Measurements from ENCODE around the gene MAP1A. TPM values are rescaled to one million over a fixed set of nuclear protein-coding genes. Genes with fewer than 3 reads are reported as not detected.

Gene MAP1A
- total RNA-seq, 1 experiment from 2014 or later = 1.9 TPM

- no TSS peak for BruUV-seq (replicated peaks)
- POLR2A ChIA-PET = interaction anchor here (0.8 to 1.7 kb wide), 2 partner anchors 17 to 1379 kb away, joined by 3 to 8 read pairs; partner anchors contain the start of gene TP53BP1
- peak overlapping the region; percentile 73; the same call in 1 of the 2 replicates for H3K27ac ChIP-seq (ENCODE audit: low read depth, low read length)
- H3K9me2 ChIP-seq (ENCODE audit: insufficient read depth) = no peaks in the 10 kb centered on the region
- H3K79me2 ChIP-seq (ENCODE audit: insufficient read depth, low read length) = no peaks in the 10 kb centered on the region
- TF ChIP-seq CEBPB (IDR thresholded peaks at IDR 0.05; ENCODE audit: low read depth) = no peak
- TF ChIP-seq FOSL1 (IDR thresholded peaks at IDR 0.05; ENCODE audit: low read depth) = no peak
- no peak for TF ChIP-seq CBX3 (IDR thresholded peaks at IDR 0.05; ENCODE audit: low read depth)
- TF ChIP-seq SRF (IDR thresholded peaks at IDR 0.05; ENCODE audit: low read depth) = no peak
- no peak for TF ChIP-seq REST (IDR thresholded peaks at IDR 0.05; ENCODE audit: low read depth)
- no peak for TF ChIP-seq ZBTB33 (IDR thresholded peaks at IDR 0.05; ENCODE audit: extremely low read depth, insufficient replicate concordance, low read length)
- no peak for TF ChIP-seq SIN3A (IDR thresholded peaks at IDR 0.05; ENCODE audit: low read depth)
- no peak for TF ChIP-seq JUND (IDR thresholded peaks at IDR 0.05)
- no peak for TF ChIP-seq ZNF274 (IDR thresholded peaks at IDR 0.05; ENCODE audit: low read depth, low read length)
- TF ChIP-seq EZH2 (IDR thresholded peaks at IDR 0.05) = no peak
- TF ChIP-seq ELF1 (IDR thresholded peaks at IDR 0.05; ENCODE audit: borderline replicate concordance, low read depth) = no peak
- TF ChIP-seq POLR2AphosphoS5 (IDR thresholded peaks at IDR 0.05; ENCODE audit: low read depth, low read length) = no peak
- TF ChIP-seq EGR1 (IDR thresholded peaks at IDR 0.05; ENCODE audit: low read depth) = no peak
- no peak for TF ChIP-seq MAX (IDR thresholded peaks at IDR 0.05)
- TF ChIP-seq CTCF (IDR thresholded peaks at IDR 0.05 in 2 of 3, conservative IDR thresholded peaks at IDR 0.05 in 1 of 3; ENCODE audit: borderline replicate concordance in 1 of 3, insufficient read depth in 1 of 3, low read depth in 2 of 3, low read length in 2 of 3) = no peak
- TF ChIP-seq TCF7L2 (IDR thresholded peaks at IDR 0.05; ENCODE audit: borderline replicate concordance, extremely low read depth, insufficient read depth, insufficient read length) = no peak
- no peak for TF ChIP-seq SP1 (IDR thresholded peaks at IDR 0.05; ENCODE audit: low read depth)
- no peak for TF ChIP-seq POLR2A (IDR thresholded peaks at IDR 0.05; ENCODE audit: borderline replicate concordance, extremely low read depth, insufficient read depth, insufficient read length)
- TF ChIP-seq EZH2phosphoT487 (IDR thresholded peaks at IDR 0.05; ENCODE audit: borderline replicate concordance) = no peak
- H3K4me1 ChIP-seq (ENCODE audit: control insufficient read depth in 1 of 2, insufficient read depth in 2 of 2, low read length in 2 of 2) = peaks cover 21 to 25% of the 10 kb centered on the region in 2 experiments
- peak overlapping the region; percentile 81 for H3K9ac ChIP-seq (ENCODE audit: low read length)
- peak overlapping the region; percentile 99 for H3K4me2 ChIP-seq (ENCODE audit: low read length)
- H3K27me3 ChIP-seq (ENCODE audit: insufficient read depth, low read length) = no peaks in the 10 kb centered on the region
- H3K36me3 ChIP-seq (ENCODE audit: control insufficient read depth in 1 of 2, insufficient read depth in 2 of 2, low read length in 2 of 2) = no peaks in the 10 kb centered on the region
- CTCF ChIA-PET = interaction anchor here (1.0 kb wide), 1 partner anchor 14 kb away, joined by 3 read pairs; no protein-coding TSS in a partner anchor
- RAD21 ChIA-PET (ENCODE audit: low non-redundant PET in 1 of 2, low total read pairs in 2 of 2, uncharacterized antibody in 2 of 2, unreplicated experiment in 2 of 2) = no interaction called here
- peak overlapping the region; percentile 69 to 79 for H3K4me3 ChIP-seq (replicated peaks in 1 of 2; ENCODE audit: low read depth in 1 of 2, low read length in 2 of 2)
- no peak for ATAC-seq
- no peaks in the 10 kb centered on the region for H4K20me1 ChIP-seq (ENCODE audit: insufficient read depth)
- intact Hi-C loops (cut with micrococcal nuclease) = no loop called here
- H3K9me3 ChIP-seq (ENCODE audit: control insufficient read depth in 1 of 2, insufficient read depth in 1 of 2, low read depth in 1 of 2, low read length in 2 of 2) = no peaks in the 10 kb centered on the region
- no peak overlapping the region for H2AFZ ChIP-seq (ENCODE audit: low read depth, low read length, poor library complexity, severe bottlenecking)
- DNase-seq (ENCODE audit: low read depth, low spot score) = no peak
These were observed 7.7 kb upstream of the MAP1A start for GRCh38 chr15:43509660-43510199.
